Large intestine (tissue), 3 donors: ENCODE data around the gene ALOX15. TPM values are rescaled to one million over a fixed set of nuclear protein-coding genes. Genes with fewer than 3 reads are reported as not detected.

Experiments used
- DNase-seq, 2 donors: peaks; one replicate each; pipeline versions ENCODE4 v3.0.0 to v3.0.0-alpha.2; 2013
- H3K27ac ChIP-seq: one replicate; pipeline ENCODE4 v1.5.1; 2013; ENCODE audit warnings: low read length
- H3K27me3 ChIP-seq: 2 replicates; pipeline ENCODE4 v1.6.1; 2013; ENCODE audit warnings: low read length; ENCODE audit not compliant: control insufficient read depth, insufficient read depth
- H3K36me3 ChIP-seq: 2 replicates; pipeline ENCODE4 v1.6.1; 2013; ENCODE audit warnings: low read length; ENCODE audit not compliant: control insufficient read depth, insufficient read depth
- H3K4me1 ChIP-seq: one replicate; pipeline ENCODE4 v1.6.1; 2013; ENCODE audit warnings: low read length; ENCODE audit not compliant: control insufficient read depth, insufficient read depth
- H3K4me3 ChIP-seq: one replicate; pipeline ENCODE4 v1.5.1; 2013; ENCODE audit warnings: low read length
- H3K9me3 ChIP-seq: one replicate; pipeline ENCODE4 v1.6.1; 2013; ENCODE audit warnings: mild to moderate bottlenecking, low read depth, low read length, moderate library complexity; ENCODE audit not compliant: control insufficient read depth
- WGBS: methylation state at CpG from one replicate; pipeline ENCODE4 v1.1.5; 2013; ENCODE audit warnings: low lambda C conversion rate; ENCODE audit not compliant: insufficient coverage; 5-methylcytosine and 5-hydroxymethylcytosine counted together
- polyA plus RNA-seq: library from polyadenylated mRNA; unstranded; fragments of 120-200 nt; gene quantifications from one replicate; pipeline ENCODE4 v1.2.1, GENCODE V29; 2013

The ALOX15 gene
- polyA plus RNA-seq, 1 donor = 2.2 TPM

GRCh38 chr17:4623249-4623648 is 18.2 kb downstream of the ALOX15 start:
- H3K4me3 ChIP-seq = no peak overlapping the region
- no peaks in the 10 kb centered on the region for H3K4me1 ChIP-seq
- DNase-seq = no peak
- peaks cover 4% of the 10 kb centered on the region for H3K9me3 ChIP-seq
- H3K27ac ChIP-seq = no peak overlapping the region
- H3K36me3 ChIP-seq = no peaks in the 10 kb centered on the region
- H3K27me3 ChIP-seq = no peaks in the 10 kb centered on the region
- 100% methylated on average over 1 of the region's 2 CpGs for WGBS

GRCh38 chr17:4622375-4622774 is 19.1 kb downstream of the ALOX15 start:
- no CpG with 5 or more reads among the region's 1 CpG for WGBS
- Histone ChIP-seq H3K4me3 (no peak overlapping the region), H3K9me3 (peaks cover 4% of the 10 kb centered on the region), H3K27ac (no peak overlapping the region), H3K4me1 (no peaks in the 10 kb centered on the region), H3K36me3 (no peaks in the 10 kb centered on the region), H3K27me3 (no peaks in the 10 kb centered on the region)
- no peak for DNase-seq

GRCh38 chr17:4620531-4621101 is 20.9 kb downstream of the ALOX15 start:
- DNase-seq = no peak
- no peak overlapping the region for H3K27ac ChIP-seq
- H3K9me3 ChIP-seq = peaks cover 4% of the 10 kb centered on the region
- 97% methylated on average over 3 of the region's 4 CpGs for WGBS
- no peak overlapping the region for H3K4me3 ChIP-seq
- no peaks in the 10 kb centered on the region for H3K27me3 ChIP-seq
- no peaks in the 10 kb centered on the region for H3K36me3 ChIP-seq
- H3K4me1 ChIP-seq = no peaks in the 10 kb centered on the region

GRCh38 chr17:4617590-4618351 is 23.7 kb downstream of the ALOX15 start:
- H3K27ac ChIP-seq = no peak overlapping the region
- no peaks in the 10 kb centered on the region for H3K27me3 ChIP-seq
- no peaks in the 10 kb centered on the region for H3K36me3 ChIP-seq
- WGBS = 80% methylated on average over 2 of the region's 15 CpGs
- H3K9me3 ChIP-seq = peaks cover 4% of the 10 kb centered on the region
- no peak for DNase-seq
- no peak overlapping the region for H3K4me3 ChIP-seq
- H3K4me1 ChIP-seq = no peaks in the 10 kb centered on the region

- Histone ChIP-seq H3K36me3 (no peaks in the 10 kb centered on the region), H3K4me1 (no peaks in the 10 kb centered on the region), H3K9me3 (no peaks in the 10 kb centered on the region), H3K27me3 (no peaks in the 10 kb centered on the region), H3K4me3 (no peak overlapping the region), H3K27ac (no peak overlapping the region)
- WGBS = no CpG with 5 or more reads among the region's 17 CpGs
- DNase-seq = no peak
Observed at GRCh38 chr17:4617090-4617489, 24.4 kb downstream of the ALOX15 start.

GRCh38 chr17:4616476-4616875 is 25.0 kb downstream of the ALOX15 start:
- no peak for DNase-seq
- Histone ChIP-seq H3K9me3 (no peaks in the 10 kb centered on the region), H3K4me3 (no peak overlapping the region), H3K36me3 (no peaks in the 10 kb centered on the region), H3K4me1 (peaks cover under 1% of the 10 kb centered on the region), H3K27ac (no peak overlapping the region), H3K27me3 (no peaks in the 10 kb centered on the region)
- WGBS = 40% methylated on average over 1 of the region's 9 CpGs

GRCh38 chr17:4610656-4611055 is 30.8 kb downstream of the ALOX15 start:
- Histone ChIP-seq H3K9me3 (no peaks in the 10 kb centered on the region), H3K27me3 (no peaks in the 10 kb centered on the region), H3K36me3 (no peaks in the 10 kb centered on the region), H3K27ac (peak overlapping the region; percentile 86), H3K4me3 (no peak overlapping the region), H3K4me1 (peaks cover 47% of the 10 kb centered on the region)
- peak; percentile 87 to 90 for DNase-seq
- 20% methylated on average over 2 of the region's 6 CpGs for WGBS

- H3K27ac ChIP-seq = peak overlapping the region; percentile 86
Observed at GRCh38 chr17:4610162-4610561, 31.3 kb downstream of the ALOX15 start.

GRCh38 chr17:4609761-4610160 is 31.7 kb downstream of the ALOX15 start:
- no peaks in the 10 kb centered on the region for H3K27me3 ChIP-seq
- no peak overlapping the region for H3K4me3 ChIP-seq
- no peak for DNase-seq
- peaks cover 49% of the 10 kb centered on the region for H3K4me1 ChIP-seq
- no CpG with 5 or more reads among the region's 7 CpGs for WGBS
- H3K27ac ChIP-seq = peak overlapping the region; percentile 86
- no peaks in the 10 kb centered on the region for H3K9me3 ChIP-seq
- no peaks in the 10 kb centered on the region for H3K36me3 ChIP-seq

More at GRCh38 chr17:4610162-4610561, 31.3 kb downstream of the ALOX15 start:
- H3K4me1 ChIP-seq = peaks cover 49% of the 10 kb centered on the region
- no CpG with 5 or more reads among the region's 5 CpGs for WGBS
- H3K4me3 ChIP-seq = no peak overlapping the region
- H3K27me3 ChIP-seq = no peaks in the 10 kb centered on the region
- H3K9me3 ChIP-seq = no peaks in the 10 kb centered on the region
- H3K36me3 ChIP-seq = no peaks in the 10 kb centered on the region
- peak in 1 of 2 donors; percentile 42 for DNase-seq

GRCh38 chr17:4607773-4608187 is 33.7 kb downstream of the ALOX15 start:
- Histone ChIP-seq H3K27me3 (no peaks in the 10 kb centered on the region), H3K4me3 (no peak overlapping the region), H3K27ac (peak overlapping the region; percentile 82), H3K36me3 (peaks cover 3% of the 10 kb centered on the region), H3K9me3 (no peaks in the 10 kb centered on the region), H3K4me1 (peaks cover 49% of the 10 kb centered on the region)
- DNase-seq = peak; percentile 74 to 86
- no CpG with 5 or more reads among the region's 9 CpGs for WGBS
